Measurements from ENCODE around the gene CHRDL2.
"Not testable (repeated sequence)": the region's sequence is repeated elsewhere in the genome, so short reads cannot be mapped to it uniquely, and the experiment has no call there.

Gene CHRDL2

DNA sequence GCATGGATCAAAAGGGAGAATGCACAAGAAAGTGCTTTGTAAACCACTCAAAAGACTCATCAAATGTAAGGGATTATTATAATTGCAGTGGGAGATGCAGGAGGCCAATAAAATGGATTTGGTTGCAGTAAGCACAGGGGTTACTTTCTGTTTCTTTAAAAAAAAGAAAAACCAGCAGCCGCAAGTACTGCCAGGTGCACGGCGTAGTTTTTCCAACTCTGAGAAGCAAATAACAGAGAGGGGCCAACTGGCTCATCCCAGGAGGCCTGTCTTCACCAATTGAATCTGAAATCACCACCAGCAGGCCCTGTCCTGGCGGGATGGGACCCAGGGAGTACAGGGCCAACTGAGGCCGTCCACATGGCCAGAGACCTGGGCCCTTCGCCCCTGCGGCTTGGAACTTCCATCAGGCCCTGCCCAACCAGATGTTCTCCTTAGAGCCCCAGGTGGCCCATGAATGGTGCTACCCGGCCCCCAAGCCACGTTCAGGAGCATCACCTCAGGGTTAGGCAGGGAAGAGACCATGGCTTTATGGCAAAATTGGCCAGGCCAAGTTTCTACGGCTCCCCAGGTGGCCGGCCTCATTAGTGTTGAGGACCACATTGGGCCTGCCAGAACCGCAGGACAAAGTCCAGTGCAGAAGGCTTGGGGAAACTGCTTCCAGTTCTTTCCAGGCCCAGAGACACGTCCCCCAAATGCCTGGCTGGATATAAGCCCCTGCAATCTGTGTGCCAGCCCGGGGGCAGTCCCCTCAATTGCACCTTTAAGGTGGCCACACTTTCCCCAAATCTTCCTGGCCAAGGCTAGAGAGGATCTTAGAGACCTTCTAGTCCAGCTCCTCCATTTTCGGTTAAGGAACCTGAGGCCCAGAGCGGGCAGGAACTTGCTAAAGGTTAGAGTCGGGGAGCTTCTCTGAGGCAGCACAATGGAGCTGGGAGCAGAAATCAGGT is 61.7 kb downstream of the CHRDL2 start:
- no peak for DNase-seq (ENCODE audit: low spot score)

DNA sequence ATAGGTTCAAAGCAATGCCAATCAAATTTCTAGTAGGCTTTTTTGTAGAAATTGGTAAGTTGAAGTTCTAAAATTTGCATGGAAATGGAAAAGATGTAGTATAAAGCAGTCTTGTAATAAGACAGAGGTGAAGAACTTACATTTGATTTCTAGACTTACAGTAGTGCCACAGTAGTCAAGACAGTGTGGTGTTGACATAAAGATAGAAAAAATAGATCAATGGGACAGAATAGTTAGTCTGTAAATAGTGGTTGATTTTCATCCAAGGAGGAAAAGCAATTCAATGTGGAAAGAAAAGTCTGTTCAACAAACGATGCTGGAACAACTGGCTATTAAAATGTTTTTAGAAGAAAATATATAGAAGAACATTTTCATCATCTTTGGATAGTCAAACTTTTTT is 67.9 kb downstream of the CHRDL2 start:
- no peak for DNase-seq (ENCODE audit: low spot score)

DNA sequence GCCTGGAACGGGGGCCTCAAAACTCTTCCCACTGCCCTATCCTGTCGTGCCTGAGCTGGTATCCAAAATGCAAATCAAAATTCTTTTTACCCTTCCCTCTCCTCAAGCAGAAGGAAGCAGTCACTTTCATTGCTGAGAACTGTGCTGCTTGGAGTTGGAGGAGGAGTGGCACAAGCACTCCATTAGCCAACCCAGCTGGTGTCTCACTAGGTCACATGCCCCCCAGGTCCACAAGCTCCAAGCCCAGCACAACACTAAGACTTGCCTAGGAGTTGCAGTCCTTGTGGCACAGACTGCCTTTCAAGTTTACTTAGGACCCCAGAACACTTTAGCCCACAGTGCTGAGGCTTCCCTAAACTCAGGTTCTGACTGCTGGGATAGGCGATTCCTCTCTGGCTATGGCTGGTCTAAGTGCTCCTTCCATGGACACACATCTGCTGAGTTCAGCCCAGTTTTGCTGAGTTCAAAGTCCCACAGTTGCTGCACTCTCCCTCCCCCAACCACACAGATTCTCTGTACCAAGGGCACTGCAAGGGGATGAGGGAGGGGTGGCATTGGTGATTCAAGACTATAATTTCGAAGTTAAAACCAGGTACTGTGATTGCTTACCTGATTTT is 68.6 kb downstream of the CHRDL2 start:
- DNase-seq (ENCODE audit: low spot score) = no peak

DNA sequence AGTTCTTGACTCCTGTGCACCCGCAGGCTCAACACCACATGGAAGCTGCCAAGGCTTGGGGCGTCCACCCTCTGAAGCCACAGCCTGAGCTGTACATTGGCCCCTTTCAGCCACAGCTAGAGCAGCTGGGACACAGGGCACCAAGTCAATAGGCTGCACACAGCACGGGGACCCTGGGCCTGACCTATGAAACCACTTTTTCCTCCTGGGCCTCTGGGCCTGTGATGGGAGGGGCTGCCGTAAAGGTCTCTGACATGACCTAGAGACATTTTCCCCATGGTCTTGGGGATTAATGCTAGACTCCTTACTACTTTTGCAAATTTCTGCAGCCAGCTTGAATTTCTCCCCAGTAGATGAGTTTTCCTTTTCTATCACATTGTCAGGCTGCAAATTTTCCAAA is 72.1 kb downstream of the CHRDL2 start:
- DNase-seq (ENCODE audit: low spot score) = not testable (repeated sequence)

DNA sequence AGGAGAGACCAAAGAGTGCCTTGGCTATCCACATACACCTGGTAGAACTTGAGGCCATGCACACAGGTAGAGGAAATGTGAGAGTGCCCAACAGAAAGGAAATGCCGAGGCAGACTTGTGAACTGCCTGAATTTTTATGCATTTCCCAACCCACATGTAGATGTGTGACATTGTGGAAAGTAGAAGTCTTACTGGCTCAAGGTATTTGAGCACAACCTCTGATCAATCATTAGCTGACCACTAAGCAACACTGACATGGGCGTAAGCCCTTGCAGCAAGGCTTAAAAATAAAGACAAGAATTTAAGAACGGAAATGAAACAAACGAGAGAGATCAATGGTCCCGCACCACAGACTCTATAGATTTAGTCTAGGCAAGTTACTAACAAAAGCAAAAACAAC is 76.2 kb downstream of the CHRDL2 start:
- DNase-seq (ENCODE audit: low spot score) = no peak

DNA sequence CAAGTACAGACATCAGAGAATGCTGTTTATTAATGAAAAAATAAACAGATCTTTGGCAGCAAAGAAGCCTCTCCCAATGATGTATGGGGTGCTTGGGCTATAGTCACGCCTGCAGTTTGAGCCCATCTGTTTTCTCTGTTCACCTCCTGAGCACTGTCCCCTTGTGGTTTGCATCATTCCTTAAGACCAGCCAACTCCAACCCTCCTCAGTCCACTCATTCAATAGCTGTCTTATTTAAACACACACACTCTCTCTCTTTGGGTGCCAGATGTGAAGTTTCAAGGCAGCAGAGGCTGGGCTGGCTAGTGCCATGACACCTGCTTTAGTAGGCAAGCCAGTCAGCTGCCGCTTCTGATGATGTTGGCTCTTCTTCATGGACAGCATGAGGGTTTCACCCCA is 80.7 kb downstream of the CHRDL2 start:
- no peak for DNase-seq (ENCODE audit: low spot score)

DNA sequence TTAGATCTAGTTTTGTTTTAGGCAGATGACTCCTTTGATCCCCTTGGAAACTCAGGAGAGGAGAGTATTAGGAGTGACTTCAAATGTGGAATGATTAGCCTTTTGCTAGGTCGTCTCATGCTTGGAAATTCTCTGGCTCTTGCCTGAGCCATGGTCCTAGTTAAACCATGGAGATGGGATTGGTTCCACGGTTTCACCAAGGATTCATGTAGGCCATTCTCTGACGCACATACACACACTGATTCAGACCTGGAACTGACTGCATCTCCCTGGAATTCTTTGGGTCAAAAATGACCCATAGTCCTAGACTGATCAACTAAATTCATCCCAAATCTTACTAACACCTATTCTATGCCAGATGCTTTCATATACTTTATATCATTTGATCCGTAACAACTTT is 82.3 kb downstream of the CHRDL2 start:
- no peak for DNase-seq (ENCODE audit: low spot score)

DNA sequence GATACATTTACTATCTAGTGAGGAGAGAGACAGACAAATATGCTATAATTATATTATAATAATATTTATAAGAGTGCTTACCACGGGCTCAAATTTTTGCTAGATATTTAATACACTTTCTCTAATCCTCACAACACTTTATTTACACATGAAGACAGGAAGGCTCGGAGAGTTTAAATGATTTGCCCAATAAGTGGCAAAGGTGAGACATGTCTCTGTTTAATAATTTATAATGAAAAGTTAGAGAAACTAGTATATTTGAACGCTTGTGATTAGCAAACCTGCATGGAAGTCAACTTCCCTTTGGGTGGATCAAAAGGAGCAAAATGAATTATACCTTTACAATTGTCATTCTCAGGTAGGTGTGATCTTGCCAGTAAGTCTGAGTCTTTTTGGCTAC is 83.4 kb downstream of the CHRDL2 start:
- no peak for DNase-seq (ENCODE audit: low spot score)

DNA sequence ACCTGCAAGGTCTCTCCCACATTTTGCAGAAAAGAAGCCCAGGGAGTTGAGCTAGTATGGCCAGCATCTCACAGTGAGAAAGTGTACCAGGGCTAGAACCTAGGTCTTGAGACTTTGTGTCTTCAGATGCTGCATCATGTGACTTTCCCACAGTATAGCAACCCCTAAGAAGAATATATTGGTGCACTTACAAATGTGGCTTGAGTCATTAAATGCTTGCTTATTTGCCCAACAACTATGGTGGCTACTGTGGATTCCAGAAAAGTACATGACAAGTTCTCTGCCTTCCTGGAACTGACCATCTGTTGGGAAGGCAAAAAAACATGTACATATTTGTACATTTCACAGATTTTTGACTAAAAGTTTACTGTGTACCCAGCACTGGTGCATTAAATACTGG is 83.8 kb downstream of the CHRDL2 start:
- DNase-seq (ENCODE audit: low spot score) = no peak

DNA sequence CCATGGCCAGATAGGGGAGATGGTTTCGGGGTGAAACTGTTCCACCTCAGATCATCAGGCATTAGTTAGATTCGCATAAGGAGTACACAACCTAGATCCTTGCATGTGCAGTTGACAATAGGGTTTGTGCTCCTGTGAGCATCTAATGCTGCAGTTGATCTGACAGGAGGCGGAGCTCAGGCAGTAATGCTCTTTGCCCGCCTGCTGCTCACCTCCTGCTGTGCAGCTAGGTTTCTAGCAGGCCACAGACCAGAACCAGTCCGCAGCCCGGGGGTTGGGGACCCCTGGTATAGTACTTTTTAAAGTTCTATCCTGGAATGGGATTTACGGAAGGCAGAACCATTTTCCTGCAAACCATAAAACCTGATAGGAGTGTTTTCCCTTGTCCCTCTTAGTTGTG is 84.3 kb downstream of the CHRDL2 start:
- no peak for DNase-seq (ENCODE audit: low spot score)

All from HuH-7.5 (cell line).